T1000 (cell line): ENCODE measurements around the gene AJM1.

ENCODE experiments used
- DNase-seq: peaks from one replicate; lab custom pipeline; 2025; ENCODE audit warnings: mixed read lengths; lab: John Stamatoyannopoulos, UW

Gene AJM1

DNA sequence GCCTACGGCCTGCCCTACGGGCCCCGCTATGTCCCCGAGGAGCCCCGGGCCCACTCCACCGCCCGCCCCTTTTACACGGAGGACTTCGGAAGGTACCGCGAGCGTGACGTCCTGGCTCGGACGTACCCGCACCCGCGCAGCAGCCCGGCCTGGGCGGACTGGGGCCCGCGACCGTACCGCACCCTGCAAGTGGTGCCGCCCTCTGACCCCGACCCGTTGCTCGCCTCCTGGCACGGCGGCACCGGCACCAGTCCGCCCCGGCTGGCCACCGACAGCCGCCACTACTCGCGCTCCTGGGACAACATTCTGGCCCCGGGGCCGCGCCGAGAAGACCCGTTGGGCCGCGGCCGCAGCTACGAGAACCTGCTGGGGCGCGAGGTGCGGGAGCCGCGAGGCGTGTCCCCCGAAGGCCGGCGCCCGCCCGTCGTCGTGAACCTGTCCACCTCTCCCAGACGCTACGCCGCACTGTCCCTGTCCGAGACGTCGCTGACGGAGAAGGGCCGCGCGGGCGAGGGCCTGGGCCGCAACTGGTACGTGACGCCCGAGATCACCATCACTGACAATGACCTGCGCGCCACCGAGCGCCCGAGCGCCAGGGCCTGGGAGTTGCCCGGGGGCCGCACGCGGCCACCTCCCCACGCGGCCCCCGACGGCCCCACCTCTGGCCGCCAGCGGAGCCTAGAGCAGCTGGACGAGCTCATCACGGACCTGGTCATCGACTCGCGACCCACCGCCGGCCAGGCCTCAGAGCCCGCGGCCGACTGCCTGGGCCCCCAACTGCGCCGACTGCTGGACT, 3.4 kb downstream of the AJM1 start:
- no peak for DNase-seq

DNA sequence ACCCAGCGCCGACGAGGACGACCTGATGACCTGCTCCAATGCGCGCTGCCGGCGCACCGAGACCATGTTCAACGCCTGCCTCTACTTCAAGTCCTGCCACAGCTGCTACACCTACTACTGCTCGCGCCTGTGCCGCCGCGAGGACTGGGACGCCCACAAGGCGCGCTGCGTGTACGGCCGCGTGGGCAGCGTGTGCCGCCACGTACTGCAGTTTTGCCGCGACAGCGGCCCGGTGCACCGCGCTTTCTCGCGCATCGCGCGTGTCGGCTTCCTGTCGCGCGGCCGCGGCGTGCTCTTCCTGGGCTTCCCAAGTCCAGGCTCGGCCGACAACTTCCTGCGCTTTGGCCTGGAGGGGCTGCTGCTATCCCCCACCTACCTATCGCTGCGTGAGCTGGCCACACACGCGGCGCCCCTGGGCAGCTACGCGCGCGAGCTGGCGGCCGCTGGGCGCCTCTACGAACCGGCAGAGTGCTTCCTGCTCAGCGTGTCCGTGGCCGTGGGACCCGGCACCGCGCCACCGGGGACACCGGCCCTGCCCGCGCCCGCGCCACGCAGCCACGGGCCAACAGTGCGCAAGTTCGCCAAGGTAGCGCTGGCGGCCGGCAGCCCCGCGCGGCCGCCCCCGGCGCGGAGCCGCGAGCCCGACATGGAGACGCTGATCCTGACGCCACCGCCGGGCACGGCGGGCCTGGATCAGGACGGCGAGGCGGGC, 4.3 kb downstream of the AJM1 start:
- no peak for DNase-seq

- peak; percentile 62 for DNase-seq
These were observed 5.0 kb downstream of the AJM1 start for GRCh38 chr9:136847088-136847825.

- DNase-seq, result peak; percentile 68
These were observed 5.6 kb downstream of the AJM1 start for GRCh38 chr9:136847826-136848392.

DNA sequence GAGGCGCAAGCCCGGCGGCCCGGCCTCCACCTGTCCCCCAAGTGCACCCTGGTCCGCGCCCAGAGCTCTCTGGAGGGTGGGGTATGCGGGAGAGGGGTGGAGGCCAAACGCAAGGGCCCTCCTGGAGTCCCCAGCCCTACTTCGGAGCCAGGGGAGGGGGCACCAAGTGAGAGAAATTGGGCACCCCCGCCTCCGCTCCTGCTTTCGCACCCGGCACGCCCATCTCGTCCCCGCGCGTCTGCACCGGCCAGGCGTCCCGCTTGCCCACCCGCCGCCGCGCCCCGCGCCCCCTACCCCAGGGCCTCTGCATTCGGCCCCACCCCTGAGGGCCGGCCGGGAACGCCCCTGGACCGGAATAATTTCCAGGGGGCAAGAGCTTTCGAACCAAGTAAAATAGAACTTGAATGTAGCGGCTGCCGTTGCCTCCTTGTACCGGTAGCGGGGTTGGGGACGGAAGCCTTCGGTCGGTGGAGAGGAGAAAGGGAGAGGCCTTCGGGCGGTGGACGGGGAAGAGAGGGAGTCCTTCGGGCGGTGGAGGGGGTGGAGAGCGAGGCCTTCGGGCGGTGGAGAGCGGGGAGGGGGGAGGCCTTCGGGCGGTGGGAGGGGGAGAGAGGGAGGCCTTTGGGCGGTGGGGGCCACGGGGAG, 6.2 kb downstream of the AJM1 start:
- DNase-seq, result no peak

- DNase-seq, result peak; percentile 95
These were observed 7.0 kb downstream of the AJM1 start, which contains the start of gene PHPT1 for GRCh38 chr9:136849038-136849959. Gene PHPT1, plus strand, starts transcription at chr9:136849409. Its CDS starts 22 bp downstream, at chr9:136849431.

DNA sequence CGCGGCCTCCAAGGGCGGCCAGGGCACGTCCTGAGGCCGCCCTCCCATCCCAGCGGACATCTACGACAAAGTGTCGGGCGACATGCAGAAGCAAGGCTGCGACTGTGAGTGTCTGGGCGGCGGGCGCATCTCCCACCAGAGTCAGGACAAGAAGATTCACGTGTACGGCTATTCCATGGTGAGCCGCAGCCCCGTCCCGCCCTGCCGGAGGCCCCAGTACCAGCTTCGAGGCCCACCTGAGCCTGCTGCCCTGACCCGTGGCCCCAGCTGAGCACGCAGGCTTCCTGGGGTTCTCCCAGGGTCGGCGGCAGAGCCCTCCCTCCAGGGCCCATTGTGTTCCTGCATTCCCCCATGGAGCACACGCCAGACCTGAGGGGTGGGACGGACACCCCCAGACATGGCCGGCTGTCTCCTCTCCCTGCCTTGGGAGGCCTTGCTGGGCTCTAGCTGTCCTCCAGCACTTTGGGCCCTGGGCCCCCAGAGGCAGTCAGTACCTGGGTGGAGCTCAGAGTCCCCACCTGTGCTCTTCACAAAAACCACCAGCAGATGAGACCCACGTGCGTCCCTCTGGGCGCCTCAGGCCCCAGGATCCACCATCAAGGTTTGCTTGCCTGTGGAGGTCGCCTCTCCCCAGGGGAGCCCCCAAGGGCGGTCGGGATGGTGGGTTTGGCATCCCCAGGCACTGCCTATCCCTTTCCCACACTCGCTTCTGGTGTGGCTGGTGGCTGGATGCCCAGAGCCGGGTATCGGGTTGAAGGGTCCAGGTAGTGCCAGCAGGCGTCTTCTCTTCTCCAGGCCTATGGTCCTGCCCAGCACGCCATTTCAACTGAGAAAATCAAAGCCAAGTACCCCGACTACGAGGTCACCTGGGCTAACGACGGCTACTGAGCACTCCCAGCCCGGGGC, 7.9 kb downstream of the AJM1 start:
- no peak for DNase-seq

GRCh38 chr9:136850866-136851775, 8.8 kb downstream of the AJM1 start:
- no peak for DNase-seq

GRCh38 chr9:136851941-136852663, 9.8 kb downstream of the AJM1 start, which contains the start of gene MAMDC4:
Gene MAMDC4, plus strand, starts transcription at chr9:136852346. Its CDS starts 71 bp downstream, at chr9:136852417.
- no peak for DNase-seq

DNA sequence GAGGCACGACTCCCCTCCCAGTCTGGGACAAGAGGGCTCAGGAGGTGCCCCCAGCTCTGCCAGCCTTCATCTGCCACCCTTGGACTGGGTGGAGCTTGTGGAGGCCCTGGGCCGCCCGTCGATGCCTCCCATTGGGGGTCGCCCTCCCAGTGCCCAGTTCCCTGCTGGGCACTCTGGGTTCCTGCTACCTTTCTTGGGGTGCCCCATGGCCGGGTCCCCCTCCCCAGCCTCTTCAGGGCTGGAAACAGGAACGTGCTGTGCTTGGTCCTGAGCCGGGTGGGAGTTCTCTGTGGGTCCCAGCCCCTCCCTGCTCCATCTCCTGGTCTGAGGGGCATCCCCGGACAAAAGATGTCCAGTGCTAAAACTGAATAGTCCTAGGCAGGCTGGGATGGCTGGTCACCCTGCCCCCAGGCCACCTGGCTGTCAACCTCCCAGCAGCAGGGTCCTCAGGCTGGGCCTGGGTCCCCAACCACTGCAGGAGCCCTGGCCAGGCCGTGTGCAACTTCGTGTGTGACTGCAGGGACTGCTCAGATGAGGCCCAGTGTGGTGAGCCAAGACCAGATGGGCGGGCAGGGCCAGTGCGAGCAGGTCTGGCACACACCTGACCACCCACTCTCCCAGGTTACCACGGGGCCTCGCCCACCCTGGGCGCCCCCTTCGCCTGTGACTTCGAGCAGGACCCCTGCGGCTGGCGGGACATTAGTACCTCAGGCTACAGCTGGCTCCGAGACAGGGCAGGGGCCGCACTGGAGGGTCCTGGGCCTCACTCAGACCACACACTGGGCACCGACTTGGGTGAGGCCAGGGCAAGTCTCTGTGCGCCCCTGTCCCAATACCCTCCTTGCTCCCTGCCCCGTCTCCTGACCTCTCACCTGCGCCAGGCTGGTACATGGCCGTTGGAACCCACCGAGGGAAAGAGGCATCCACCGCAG, 10.7 kb downstream of the AJM1 start:
- DNase-seq, result no peak

- no peak for DNase-seq
These were observed 11.4 kb downstream of the AJM1 start for GRCh38 chr9:136853596-136854112.

DNA sequence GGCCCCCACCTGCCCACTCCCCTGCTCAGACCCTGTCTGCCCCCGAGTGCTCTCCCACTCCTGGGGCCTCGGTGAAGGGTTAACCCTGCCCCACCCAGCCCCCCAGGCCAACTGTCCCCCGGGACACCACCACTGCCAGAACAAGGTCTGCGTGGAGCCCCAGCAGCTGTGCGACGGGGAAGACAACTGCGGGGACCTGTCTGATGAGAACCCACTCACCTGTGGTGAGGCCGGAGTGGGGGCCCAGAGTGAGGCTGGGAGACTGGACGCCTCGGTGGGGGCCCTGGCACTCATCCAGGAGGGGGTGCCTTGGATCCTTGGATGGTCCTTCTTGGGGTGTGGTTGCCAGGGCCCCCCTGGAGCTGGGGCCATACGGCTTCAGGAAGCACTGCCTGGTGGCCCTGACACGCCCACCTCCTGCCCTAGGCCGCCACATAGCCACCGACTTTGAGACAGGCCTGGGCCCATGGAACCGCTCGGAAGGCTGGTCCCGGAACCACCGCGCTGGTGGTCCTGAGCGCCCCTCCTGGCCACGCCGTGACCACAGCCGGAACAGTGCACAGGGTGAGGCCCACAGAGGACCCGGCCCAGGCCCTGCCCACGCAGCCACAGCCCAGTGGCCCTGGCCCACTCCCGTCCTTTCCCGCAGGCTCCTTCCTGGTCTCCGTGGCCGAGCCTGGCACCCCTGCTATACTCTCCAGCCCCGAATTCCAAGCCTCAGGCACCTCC, 12.0 kb downstream of the AJM1 start:
- DNase-seq, result no peak

DNA sequence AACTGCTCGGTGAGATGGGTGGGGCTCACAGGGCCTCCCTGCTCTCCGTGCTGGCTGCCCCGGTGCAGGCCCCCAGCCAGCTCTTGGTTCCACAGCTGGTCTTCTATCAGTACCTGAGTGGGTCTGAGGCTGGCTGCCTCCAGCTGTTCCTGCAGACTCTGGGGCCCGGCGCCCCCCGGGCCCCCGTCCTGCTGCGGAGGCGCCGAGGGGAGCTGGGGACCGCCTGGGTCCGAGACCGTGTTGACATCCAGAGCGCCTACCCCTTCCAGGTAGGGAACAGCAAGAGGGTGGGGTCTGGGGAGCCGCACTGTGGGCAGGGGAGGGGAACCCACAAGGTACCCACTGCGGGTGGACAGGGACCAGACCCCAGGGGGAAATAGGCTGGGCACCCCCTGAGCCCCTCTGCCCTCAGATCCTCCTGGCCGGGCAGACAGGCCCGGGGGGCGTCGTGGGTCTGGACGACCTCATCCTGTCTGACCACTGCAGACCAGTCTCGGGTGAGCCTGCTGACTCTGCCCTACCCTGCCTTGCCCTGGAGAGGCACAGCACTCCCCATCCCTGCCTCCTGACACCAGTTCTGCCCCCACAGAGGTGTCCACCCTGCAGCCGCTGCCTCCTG, 12.7 kb downstream of the AJM1 start:
- no peak for DNase-seq

- DNase-seq, result no peak
These were observed 13.3 kb downstream of the AJM1 start for GRCh38 chr9:136855461-136856078.

- DNase-seq, result no peak
These were observed 13.8 kb downstream of the AJM1 start for GRCh38 chr9:136856079-136856476.
